HepG2 (cell line): ENCODE results near the gene PRKACG. TPM values are rescaled to one million over a fixed set of nuclear protein-coding genes. Genes with fewer than 3 reads are reported as not detected.

Source experiments
- AKAP8 ChIP-seq: sonication (generic); formaldehyde crosslinking; IDR thresholded peaks from 2 replicates; pipeline ENCODE4 v1.5.1; 2020; ENCODE audit warnings: mild to moderate bottlenecking, missing genetic modification reagents
- FOXP4 ChIP-seq: sonication (generic); formaldehyde crosslinking; IDR thresholded peaks from 2 replicates; pipeline ENCODE4 v1.4.0; 2020; ENCODE audit warnings: missing genetic modification reagents
- HNF1A ChIP-seq, 2 experiments: sonication (generic) in 1 of 2; formaldehyde crosslinking in 1 of 2; IDR thresholded peaks; 2 replicates each; pipeline versions ENCODE4 v1.4.0 to v1.6.1; 2016 to 2020; ENCODE audit warnings: borderline replicate concordance in 1 of 2, low read depth in 1 of 2, mild to moderate bottlenecking in 1 of 2, missing genetic modification reagents in 1 of 2
- IRF2 ChIP-seq: IDR thresholded peaks from 2 replicates; pipeline ENCODE4 v1.6.1; 2018; ENCODE audit warnings: missing genetic modification reagents, missing compliant biosample characterization
- MLLT10 ChIP-seq: sonication (generic); formaldehyde crosslinking; IDR thresholded peaks from 2 replicates; pipeline ENCODE4 v1.4.0; 2020; ENCODE audit warnings: missing genetic modification reagents
- MYNN ChIP-seq: sonication (generic); formaldehyde crosslinking; IDR thresholded peaks from 2 replicates; pipeline ENCODE4 v1.4.0; 2020; ENCODE audit warnings: mild to moderate bottlenecking, low read depth, missing genetic modification reagents
- PHF8 ChIP-seq: sonication (generic); formaldehyde crosslinking; IDR thresholded peaks from 2 replicates; pipeline ENCODE4 v1.5.0; 2020; ENCODE audit warnings: missing genetic modification reagents
- RBFOX2 ChIP-seq: fragments of 200-400 bp; formaldehyde crosslinking; IDR thresholded peaks from 2 replicates; pipeline ENCODE4 v1.6.1; 2017; ENCODE audit warnings: low read depth, mild to moderate bottlenecking, low read length
- TAF15 ChIP-seq: fragments of 200-400 bp; formaldehyde crosslinking; IDR thresholded peaks from one replicate; pipeline ENCODE4 v1.6.1; 2018; ENCODE audit warnings: mild to moderate bottlenecking, low read depth, low read length; ENCODE audit not compliant: poor library complexity, severe bottlenecking
- ZNF207 ChIP-seq: fragments of 450-650 bp; IDR thresholded peaks from 2 replicates; pipeline ENCODE4 v1.6.1; 2016; ENCODE audit warnings: antibody characterized with exemption, borderline replicate concordance
- ZNF232 ChIP-seq: sonication (generic); formaldehyde crosslinking; IDR thresholded peaks from 2 replicates; pipeline ENCODE4 v1.4.0; 2020; ENCODE audit warnings: missing genetic modification reagents, borderline replicate concordance
- ZNF333 ChIP-seq: sonication (generic); formaldehyde crosslinking; IDR thresholded peaks from 2 replicates; pipeline ENCODE4 v1.4.0; 2020; ENCODE audit warnings: mild to moderate bottlenecking, missing genetic modification reagents, borderline replicate concordance
- ZNF747 ChIP-seq: sonication (generic); formaldehyde crosslinking; IDR thresholded peaks from 2 replicates; pipeline ENCODE4 v1.8.1; 2023; ENCODE audit warnings: missing genetic modification reagents, mild to moderate bottlenecking, borderline replicate concordance
- polyA plus RNA-seq, 8 experiments: library from polyadenylated mRNA; depleted of rRNA in 3 of 8; stranded (reverse) in 7 of 8; unstranded in 1 of 8; fragments of >200 nt; fragmentation: Illumina TruSeq in 4 of 8; extraction: Trizol in 4 of 8; gene quantifications; 2 replicates each; pipeline versions ENCODE4 v1.2.1 to v1.2.3, GENCODE V29; 2011 to 2016; ENCODE audit warnings: low read depth in 4 of 8, missing spikeins in 1 of 8, mixed read lengths in 1 of 8; ENCODE audit not compliant: insufficient read depth in 1 of 8
- total RNA-seq, 5 experiments: library from RNA; depleted of rRNA; stranded (reverse); fragments of >200 nt; fragmentation: Illumina TruSeq; extraction: Trizol; gene quantifications; 2 replicates each; pipeline ENCODE4 v1.2.3, GENCODE V29; 2016; ENCODE audit warnings: low read depth in 1 of 5
- TF ChIP-seq, protein P1 (sequence below): sonication (generic); formaldehyde crosslinking; IDR thresholded peaks from 2 replicates; pipeline ENCODE4 v1.4.0; 2020; ENCODE audit warnings: mild to moderate bottlenecking, missing genetic modification reagents, borderline replicate concordance

The PRKACG gene
- total and polyA plus RNA-seq, 2 of the 13 experiments (the other 11 are each of a cell fraction or from before 2014, with no cell fraction given), result not detected

DNA sequence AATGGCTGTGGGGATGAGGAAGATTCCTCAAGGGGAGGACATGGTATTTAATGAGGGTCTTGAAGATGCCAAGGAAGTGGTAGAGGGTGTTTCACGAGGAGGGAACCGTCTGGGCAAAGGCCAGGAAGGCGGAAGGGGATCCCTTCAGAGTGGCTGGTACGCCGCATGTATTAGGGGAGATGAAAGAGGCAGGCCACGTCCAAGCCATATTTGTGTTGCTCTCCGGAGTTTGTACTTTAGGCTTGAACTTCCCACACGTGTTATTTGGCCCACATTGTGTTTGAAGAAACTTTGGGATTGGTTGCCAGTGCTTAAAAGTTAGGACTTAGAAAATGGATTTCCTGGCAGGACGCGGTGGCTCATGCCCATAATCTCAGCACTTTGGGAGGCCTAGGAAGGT, 22.9 kb upstream of the PRKACG start (continued):
- TF ChIP-seq, protein P1, sequence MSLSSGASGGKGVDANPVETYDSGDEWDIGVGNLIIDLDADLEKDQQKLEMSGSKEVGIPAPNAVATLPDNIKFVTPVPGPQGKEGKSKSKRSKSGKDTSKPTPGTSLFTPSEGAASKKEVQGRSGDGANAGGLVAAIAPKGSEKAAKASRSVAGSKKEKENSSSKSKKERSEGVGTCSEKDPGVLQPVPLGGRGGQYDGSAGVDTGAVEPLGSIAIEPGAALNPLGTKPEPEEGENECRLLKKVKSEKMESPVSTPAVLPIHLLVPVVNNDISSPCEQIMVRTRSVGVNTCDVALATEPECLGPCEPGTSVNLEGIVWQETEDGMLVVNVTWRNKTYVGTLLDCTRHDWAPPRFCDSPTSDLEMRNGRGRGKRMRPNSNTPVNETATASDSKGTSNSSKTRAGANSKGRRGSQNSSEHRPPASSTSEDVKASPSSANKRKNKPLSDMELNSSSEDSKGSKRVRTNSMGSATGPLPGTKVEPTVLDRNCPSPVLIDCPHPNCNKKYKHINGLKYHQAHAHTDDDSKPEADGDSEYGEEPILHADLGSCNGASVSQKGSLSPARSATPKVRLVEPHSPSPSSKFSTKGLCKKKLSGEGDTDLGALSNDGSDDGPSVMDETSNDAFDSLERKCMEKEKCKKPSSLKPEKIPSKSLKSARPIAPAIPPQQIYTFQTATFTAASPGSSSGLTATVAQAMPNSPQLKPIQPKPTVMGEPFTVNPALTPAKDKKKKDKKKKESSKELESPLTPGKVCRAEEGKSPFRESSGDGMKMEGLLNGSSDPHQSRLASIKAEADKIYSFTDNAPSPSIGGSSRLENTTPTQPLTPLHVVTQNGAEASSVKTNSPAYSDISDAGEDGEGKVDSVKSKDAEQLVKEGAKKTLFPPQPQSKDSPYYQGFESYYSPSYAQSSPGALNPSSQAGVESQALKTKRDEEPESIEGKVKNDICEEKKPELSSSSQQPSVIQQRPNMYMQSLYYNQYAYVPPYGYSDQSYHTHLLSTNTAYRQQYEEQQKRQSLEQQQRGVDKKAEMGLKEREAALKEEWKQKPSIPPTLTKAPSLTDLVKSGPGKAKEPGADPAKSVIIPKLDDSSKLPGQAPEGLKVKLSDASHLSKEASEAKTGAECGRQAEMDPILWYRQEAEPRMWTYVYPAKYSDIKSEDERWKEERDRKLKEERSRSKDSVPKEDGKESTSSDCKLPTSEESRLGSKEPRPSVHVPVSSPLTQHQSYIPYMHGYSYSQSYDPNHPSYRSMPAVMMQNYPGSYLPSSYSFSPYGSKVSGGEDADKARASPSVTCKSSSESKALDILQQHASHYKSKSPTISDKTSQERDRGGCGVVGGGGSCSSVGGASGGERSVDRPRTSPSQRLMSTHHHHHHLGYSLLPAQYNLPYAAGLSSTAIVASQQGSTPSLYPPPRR, result no peak
- no peak for TF ChIP-seq ZNF232 (CRISPR knock-in tag)
- 0 out of 2 replicates have a peak, but pooled peaks have one; percentile 31 for TF ChIP-seq AKAP8 (CRISPR knock-in tag)
- TF ChIP-seq ZNF207, result no peak
- no peak for TF ChIP-seq MYNN (CRISPR knock-in tag)
- TF ChIP-seq PHF8, result peak; percentile 31; the same call in 1 of the 2 replicates
- no peak for TF ChIP-seq HNF1A (IDR thresholded peaks at IDR 0.05; ENCODE audit: low read depth)
- TF ChIP-seq HNF1A (CRISPR knock-in tag; IDR thresholded peaks at IDR 0.05; ENCODE audit: borderline replicate concordance), result no peak
- no peak for TF ChIP-seq ZNF333 (CRISPR knock-in tag)
- TF ChIP-seq MLLT10, result no peak
- TF ChIP-seq TAF15, result no peak
- TF ChIP-seq ZNF747 (CRISPR knock-in tag), result no peak
- no peak for TF ChIP-seq IRF2 (CRISPR knock-in tag)
- TF ChIP-seq RBFOX2, result no peak
- no peak for TF ChIP-seq FOXP4 (CRISPR knock-in tag)
